8988T (cell line): Measurements from ENCODE around the gene PRIMA1.

ENCODE experiments used
- DNase-seq: peaks from one replicate; pipeline ENCODE4 v3.0.0; 2011

Gene PRIMA1

GRCh38 chr14:93728651-93729016 lies 59.7 kb downstream of the PRIMA1 start:
- DNase-seq: no peak

- DNase-seq: no peak
These were observed 60.2 kb downstream of the PRIMA1 start for GRCh38 chr14:93727917-93728650.

- DNase-seq: no peak
These were observed 61.1 kb downstream of the PRIMA1 start for GRCh38 chr14:93727039-93727740.

GRCh38 chr14:93725993-93726392 lies 62.3 kb downstream of the PRIMA1 start:
- DNase-seq: no peak

GRCh38 chr14:93725002-93725582 lies 63.2 kb downstream of the PRIMA1 start:
- no peak for DNase-seq

- no peak for DNase-seq
These were observed 65.3 kb downstream of the PRIMA1 start for GRCh38 chr14:93723001-93723400.

- no peak for DNase-seq
These were observed 67.3 kb downstream of the PRIMA1 start for GRCh38 chr14:93720981-93721483.

GRCh38 chr14:93720076-93720815 lies 68.0 kb downstream of the PRIMA1 start:
- no peak for DNase-seq

- DNase-seq: no peak
These were observed 69.0 kb downstream of the PRIMA1 start for GRCh38 chr14:93719256-93719655.

GRCh38 chr14:93717668-93718320 lies 70.5 kb downstream of the PRIMA1 start:
- DNase-seq: no peak

GRCh38 chr14:93716746-93717667 lies 71.3 kb downstream of the PRIMA1 start:
- no peak for DNase-seq

- DNase-seq: no peak
These were observed 72.1 kb downstream of the PRIMA1 start for GRCh38 chr14:93716002-93716745.

GRCh38 chr14:93715279-93715927 lies 72.9 kb downstream of the PRIMA1 start:
- DNase-seq: no peak

GRCh38 chr14:93714605-93715004 lies 73.7 kb downstream of the PRIMA1 start:
- DNase-seq: no peak

GRCh38 chr14:93713726-93714405 lies 74.4 kb downstream of the PRIMA1 start:
- no peak for DNase-seq

- no peak for DNase-seq
These were observed 75.2 kb downstream of the PRIMA1 start for GRCh38 chr14:93712838-93713724.

- DNase-seq: no peak
These were observed 76.0 kb downstream of the PRIMA1 start for GRCh38 chr14:93712079-93712837.

- DNase-seq: no peak
These were observed 79.0 kb downstream of the PRIMA1 start for GRCh38 chr14:93709249-93709648.
